Type B pancreatic cell (in vitro differentiated cells): Measurements from ENCODE around the gene APCDD1L. TPM values are rescaled to one million over a fixed set of nuclear protein-coding genes. Genes with fewer than 3 reads are reported as not detected.

Experiments
- DNase-seq: peaks from one replicate; pipeline ENCODE4 v3.0.0; 2021; ENCODE audit warnings: mixed read lengths; ENCODE audit not compliant: unreplicated experiment; ENCODE audit errors: extremely low spot score
- H3K27ac Mint-ChIP-seq: 2 replicates; pipeline ENCODE4 v1.8.0; 2021; ENCODE audit warnings: mild to moderate bottlenecking, mixed read lengths
- H3K27me3 Mint-ChIP-seq: 2 replicates; pipeline ENCODE4 v1.8.0; 2021; ENCODE audit warnings: mixed read lengths
- H3K36me3 Mint-ChIP-seq: 2 replicates; pipeline ENCODE4 v1.8.0; 2021; ENCODE audit warnings: mixed read lengths
- H3K4me1 Mint-ChIP-seq: one replicate; pipeline ENCODE4 v1.8.0; 2021; ENCODE audit warnings: mixed read lengths; ENCODE audit not compliant: unreplicated experiment
- H3K4me3 Mint-ChIP-seq: 2 replicates; pipeline ENCODE4 v1.8.0; 2021; ENCODE audit warnings: mild to moderate bottlenecking, mixed read lengths
- H3K9me3 Mint-ChIP-seq: 2 replicates; pipeline ENCODE4 v1.8.0; 2021; ENCODE audit warnings: mixed read lengths
- total RNA-seq: library from RNA; stranded (reverse); gene quantifications from 2 replicates; pipeline ENCODE4 v1.2.1, GENCODE V29; 2021; ENCODE audit warnings: low replicate concordance
- TF ChIP-seq, protein P1 (sequence below): fragments of 200-600 bp; sonication (generic); conservative IDR thresholded peaks from 2 replicates; pipeline ENCODE4 v1.5.0; 2021; ENCODE audit warnings: antibody characterized with exemption, mild to moderate bottlenecking

APCDD1L gene
- total RNA-seq, 1 donor from 2014 or later = 0.53 TPM

DNA sequence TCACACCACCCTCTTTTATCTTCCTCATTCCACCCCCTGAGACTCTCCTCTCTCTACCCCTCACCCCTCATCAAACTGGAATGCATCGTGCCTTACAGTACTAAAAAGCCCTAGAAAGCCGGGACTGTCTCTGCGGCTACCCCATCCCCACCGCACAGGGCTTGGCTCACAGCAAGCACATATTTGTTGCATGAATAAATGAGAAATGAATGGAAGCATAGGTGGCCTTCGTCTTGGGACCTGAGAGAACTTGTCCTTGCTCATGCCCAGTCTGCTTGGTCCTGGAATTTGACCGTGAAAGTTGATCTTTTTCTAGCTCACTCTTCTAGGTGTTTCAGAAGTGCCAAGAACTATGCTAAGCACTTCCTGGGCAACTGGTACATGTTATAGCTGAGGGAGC lies 53.3 kb downstream of the APCDD1L start:
- DNase-seq = no peak
- peaks cover under 1% of the 10 kb centered on the region for H3K36me3 Mint-ChIP-seq
- H3K27ac Mint-ChIP-seq = no peak overlapping the region
- H3K27me3 Mint-ChIP-seq = no peaks in the 10 kb centered on the region
- TF ChIP-seq, protein P1, sequence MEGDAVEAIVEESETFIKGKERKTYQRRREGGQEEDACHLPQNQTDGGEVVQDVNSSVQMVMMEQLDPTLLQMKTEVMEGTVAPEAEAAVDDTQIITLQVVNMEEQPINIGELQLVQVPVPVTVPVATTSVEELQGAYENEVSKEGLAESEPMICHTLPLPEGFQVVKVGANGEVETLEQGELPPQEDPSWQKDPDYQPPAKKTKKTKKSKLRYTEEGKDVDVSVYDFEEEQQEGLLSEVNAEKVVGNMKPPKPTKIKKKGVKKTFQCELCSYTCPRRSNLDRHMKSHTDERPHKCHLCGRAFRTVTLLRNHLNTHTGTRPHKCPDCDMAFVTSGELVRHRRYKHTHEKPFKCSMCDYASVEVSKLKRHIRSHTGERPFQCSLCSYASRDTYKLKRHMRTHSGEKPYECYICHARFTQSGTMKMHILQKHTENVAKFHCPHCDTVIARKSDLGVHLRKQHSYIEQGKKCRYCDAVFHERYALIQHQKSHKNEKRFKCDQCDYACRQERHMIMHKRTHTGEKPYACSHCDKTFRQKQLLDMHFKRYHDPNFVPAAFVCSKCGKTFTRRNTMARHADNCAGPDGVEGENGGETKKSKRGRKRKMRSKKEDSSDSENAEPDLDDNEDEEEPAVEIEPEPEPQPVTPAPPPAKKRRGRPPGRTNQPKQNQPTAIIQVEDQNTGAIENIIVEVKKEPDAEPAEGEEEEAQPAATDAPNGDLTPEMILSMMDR = no peak
- H3K4me1 Mint-ChIP-seq = peaks cover 37% of the 10 kb centered on the region
- H3K9me3 Mint-ChIP-seq = no peaks in the 10 kb centered on the region
- no peak overlapping the region for H3K4me3 Mint-ChIP-seq

DNA sequence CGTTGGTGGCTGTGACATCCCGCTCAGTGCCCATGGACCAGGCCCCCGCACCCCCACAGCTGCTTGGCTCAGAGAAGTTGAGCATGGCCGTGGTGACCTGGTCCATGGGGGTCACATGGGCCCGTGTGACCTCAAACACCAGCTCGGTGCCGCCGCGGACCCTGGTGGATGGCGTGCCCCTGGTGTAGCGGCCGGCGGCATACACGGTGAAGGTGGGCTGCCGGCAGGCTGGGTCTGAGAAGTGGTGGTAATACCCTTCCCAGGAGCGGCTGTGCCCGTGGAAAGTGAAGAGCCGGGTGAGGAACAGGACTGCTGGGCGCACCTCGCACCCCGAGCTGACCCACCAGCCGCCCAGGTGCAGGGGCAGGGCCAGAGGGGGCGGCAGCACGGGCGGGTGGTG lies 54.1 kb downstream of the APCDD1L start:
- Mint-ChIP-seq H3K9me3 (no peaks in the 10 kb centered on the region), H3K27me3 (no peaks in the 10 kb centered on the region), H3K27ac (no peak overlapping the region), H3K4me1 (peaks cover 40% of the 10 kb centered on the region), H3K36me3 (peaks cover 5% of the 10 kb centered on the region), H3K4me3 (no peak overlapping the region)
- no peak for DNase-seq
- TF ChIP-seq, protein P1 = no peak

DNA sequence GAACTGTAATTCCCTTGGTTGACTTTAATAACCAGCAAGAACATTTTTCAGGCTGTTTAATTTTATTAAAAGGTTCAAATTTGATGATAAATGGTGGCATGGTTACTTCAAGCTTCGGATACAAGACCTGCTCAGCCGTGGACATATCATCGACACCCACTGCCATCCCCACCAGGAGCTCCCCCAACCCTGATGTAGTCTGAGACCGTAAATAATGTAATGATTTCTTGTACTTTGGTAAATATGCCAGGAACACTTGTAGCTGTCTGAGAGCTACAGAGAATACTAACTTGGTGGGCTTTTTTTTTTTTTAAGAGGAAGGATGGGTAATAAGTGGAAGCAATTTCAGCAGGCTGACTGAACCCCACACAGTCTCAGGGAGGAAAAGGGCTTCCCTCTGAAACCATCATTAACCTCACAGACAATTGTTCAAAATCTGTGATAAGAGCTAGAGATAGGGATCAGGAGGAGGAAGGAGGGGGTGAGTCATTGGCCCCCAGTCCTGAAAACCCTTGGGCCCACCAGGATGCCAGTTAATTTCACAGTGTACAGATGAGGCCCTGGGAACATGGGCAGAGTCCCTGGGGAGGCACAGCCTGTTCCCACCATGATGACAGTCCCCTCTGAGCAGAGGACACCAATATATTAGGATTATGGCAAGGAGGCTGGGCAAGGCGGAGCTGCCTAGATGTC lies 56.0 kb downstream of the APCDD1L start:
- TF ChIP-seq, protein P1 = no peak
- no peak for DNase-seq
- H3K36me3 Mint-ChIP-seq = peaks cover 12% of the 10 kb centered on the region
- H3K27ac Mint-ChIP-seq = no peak overlapping the region
- no peak overlapping the region for H3K4me3 Mint-ChIP-seq
- peaks cover 32% of the 10 kb centered on the region for H3K4me1 Mint-ChIP-seq
- H3K9me3 Mint-ChIP-seq = peaks cover 7% of the 10 kb centered on the region
- no peaks in the 10 kb centered on the region for H3K27me3 Mint-ChIP-seq

DNA sequence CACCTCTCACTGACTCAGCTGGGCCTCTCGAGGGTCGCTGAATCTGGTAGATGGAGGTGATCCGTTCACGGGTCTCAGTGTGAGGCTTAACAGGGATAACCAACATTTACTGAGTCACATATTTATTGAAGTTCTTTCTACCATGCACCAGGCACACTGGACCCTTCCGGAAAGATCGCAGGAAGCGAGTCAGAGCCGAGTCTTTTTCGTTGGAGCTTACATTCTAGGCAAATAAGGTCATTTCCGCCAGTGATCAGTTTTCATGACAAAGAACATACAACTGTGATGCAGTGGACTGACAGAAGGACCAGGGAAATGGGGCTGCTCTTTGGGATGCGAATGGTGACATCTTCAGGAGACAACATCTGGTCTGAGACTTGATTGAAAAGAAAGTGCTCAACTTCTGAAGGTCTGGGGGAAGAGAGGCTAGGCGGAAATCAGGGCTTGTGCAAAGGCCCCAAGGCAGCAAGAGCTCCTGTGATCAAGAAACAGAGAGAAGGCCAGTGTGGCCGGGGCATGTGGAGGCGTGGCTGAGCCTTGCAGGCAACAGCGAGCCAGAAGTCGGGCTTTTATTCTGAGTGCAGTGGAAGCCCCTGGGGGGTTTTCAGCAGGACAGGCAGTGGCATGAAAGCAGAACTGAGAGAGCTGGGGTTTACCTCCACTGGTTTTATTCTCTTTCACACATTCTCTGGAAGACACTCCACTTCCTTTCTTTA lies 56.7 kb downstream of the APCDD1L start:
- TF ChIP-seq, protein P1 = no peak
- Mint-ChIP-seq H3K4me1 (peaks cover 28% of the 10 kb centered on the region), H3K4me3 (no peak overlapping the region), H3K9me3 (peaks cover 12% of the 10 kb centered on the region), H3K27ac (no peak overlapping the region), H3K36me3 (peaks cover 16% of the 10 kb centered on the region), H3K27me3 (no peaks in the 10 kb centered on the region)
- DNase-seq = no peak

DNA sequence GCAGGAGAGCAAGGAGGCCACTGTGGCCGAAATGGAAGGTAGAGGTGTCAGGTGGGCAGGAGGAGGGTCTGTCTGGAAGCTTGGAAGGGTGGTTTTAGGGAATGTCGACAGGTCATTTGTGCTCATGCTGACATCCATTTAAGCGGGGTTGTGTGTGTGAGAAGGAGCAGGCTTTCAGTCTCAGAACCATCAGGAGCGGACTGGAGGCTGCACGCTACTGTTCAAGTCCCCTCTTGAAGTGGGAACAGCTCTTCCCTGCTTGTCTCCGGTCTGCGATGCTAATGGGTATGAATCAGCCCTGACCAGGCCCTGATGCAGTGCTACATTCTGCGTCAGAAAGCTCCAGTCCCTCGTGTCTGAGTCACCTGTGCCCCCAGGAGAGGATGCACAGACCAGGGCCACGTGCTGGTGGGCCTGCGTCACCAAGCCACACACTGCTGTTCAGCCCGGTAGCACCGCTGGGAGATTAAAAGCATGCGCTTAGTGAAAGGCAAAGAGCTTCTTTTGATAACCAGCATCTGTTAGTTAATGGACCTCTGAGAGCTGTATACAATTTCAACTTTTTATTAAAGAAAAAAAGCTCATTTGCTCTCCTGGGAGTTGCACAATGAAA lies 58.0 kb downstream of the APCDD1L start:
- Mint-ChIP-seq H3K27ac (peak overlapping the region; percentile 21), H3K4me1 (peaks cover 23% of the 10 kb centered on the region), H3K9me3 (peaks cover 12% of the 10 kb centered on the region), H3K27me3 (no peaks in the 10 kb centered on the region), H3K36me3 (peaks cover 16% of the 10 kb centered on the region), H3K4me3 (no peak overlapping the region)
- TF ChIP-seq, protein P1 = no peak
- no peak for DNase-seq
